ENCODE measurements around the gene PCBP4.

PCBP4 gene

GRCh38 chr3:51986010-51986947, 19.0 kb upstream of the PCBP4 start:
- Mint-ChIP-seq H3K9me3 (no peaks in the 10 kb centered on the region), H3K4me1 (ENCODE audit: low read depth) (peaks cover 21% of the 10 kb centered on the region), H3K36me3 (ENCODE audit: low read depth) (peaks cover 3% of the 10 kb centered on the region), H3K4me3 (no peak overlapping the region), H3K27me3 (ENCODE audit: low read depth) (no peaks in the 10 kb centered on the region), H3K27ac (no peak overlapping the region)
- no peak for DNase-seq (ENCODE audit: low spot score)

DNA sequence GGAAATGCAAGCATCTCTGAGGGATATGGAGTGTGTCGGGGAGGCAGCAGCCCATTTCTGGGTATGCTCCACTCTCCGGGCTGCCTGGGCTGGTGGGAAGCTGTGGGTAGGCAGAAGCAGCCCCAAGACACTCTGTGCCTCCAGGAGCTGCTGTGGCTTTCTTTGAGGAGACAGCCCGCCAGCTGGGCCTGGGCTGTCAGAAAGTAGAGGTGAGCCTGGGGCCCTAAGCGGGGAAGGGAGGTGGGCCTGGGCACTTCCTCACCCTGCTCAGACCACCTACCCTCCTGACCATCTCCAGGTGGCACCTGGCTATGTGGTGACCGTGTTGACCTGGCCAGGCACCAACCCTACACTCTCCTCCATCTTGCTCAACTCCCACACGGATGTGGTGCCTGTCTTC, 17.8 kb upstream of the PCBP4 start:
- no peak for DNase-seq (ENCODE audit: low spot score)
- Mint-ChIP-seq H3K4me3 (peak overlapping the region; percentile 29), H3K27ac (peak overlapping the region; percentile 72), H3K9me3 (no peaks in the 10 kb centered on the region), H3K4me1 (ENCODE audit: low read depth) (peaks cover 23% of the 10 kb centered on the region), H3K27me3 (ENCODE audit: low read depth) (no peaks in the 10 kb centered on the region), H3K36me3 (ENCODE audit: low read depth) (peaks cover 3% of the 10 kb centered on the region)

DNA sequence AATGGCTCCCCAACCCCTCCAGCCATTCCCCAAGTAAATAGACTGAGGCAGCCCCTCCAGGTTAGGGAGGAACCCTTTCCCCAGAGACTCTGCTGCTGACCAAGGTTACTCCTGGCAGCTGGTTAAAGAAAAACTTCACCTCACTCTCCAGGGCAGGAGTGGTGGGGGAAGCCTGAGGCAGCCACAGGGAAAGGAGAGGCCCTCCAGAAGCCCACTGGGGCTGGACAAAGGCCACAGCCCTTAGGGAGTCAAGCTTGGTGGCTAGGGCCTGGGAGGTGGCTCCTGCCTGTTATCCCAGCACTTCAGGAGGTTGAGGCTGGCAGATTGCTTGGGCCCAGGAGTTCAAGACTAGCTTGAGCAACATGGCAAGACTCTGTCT, 17.0 kb upstream of the PCBP4 start:
- DNase-seq (ENCODE audit: low spot score) = no peak
- H3K36me3 Mint-ChIP-seq (ENCODE audit: low read depth) = peaks cover 3% of the 10 kb centered on the region
- peaks cover 23% of the 10 kb centered on the region for H3K4me1 Mint-ChIP-seq (ENCODE audit: low read depth)
- H3K27ac Mint-ChIP-seq = peak overlapping the region; percentile 72
- peak overlapping the region; percentile 96 for H3K4me3 Mint-ChIP-seq
- H3K27me3 Mint-ChIP-seq (ENCODE audit: low read depth) = no peaks in the 10 kb centered on the region
- no peaks in the 10 kb centered on the region for H3K9me3 Mint-ChIP-seq

DNA sequence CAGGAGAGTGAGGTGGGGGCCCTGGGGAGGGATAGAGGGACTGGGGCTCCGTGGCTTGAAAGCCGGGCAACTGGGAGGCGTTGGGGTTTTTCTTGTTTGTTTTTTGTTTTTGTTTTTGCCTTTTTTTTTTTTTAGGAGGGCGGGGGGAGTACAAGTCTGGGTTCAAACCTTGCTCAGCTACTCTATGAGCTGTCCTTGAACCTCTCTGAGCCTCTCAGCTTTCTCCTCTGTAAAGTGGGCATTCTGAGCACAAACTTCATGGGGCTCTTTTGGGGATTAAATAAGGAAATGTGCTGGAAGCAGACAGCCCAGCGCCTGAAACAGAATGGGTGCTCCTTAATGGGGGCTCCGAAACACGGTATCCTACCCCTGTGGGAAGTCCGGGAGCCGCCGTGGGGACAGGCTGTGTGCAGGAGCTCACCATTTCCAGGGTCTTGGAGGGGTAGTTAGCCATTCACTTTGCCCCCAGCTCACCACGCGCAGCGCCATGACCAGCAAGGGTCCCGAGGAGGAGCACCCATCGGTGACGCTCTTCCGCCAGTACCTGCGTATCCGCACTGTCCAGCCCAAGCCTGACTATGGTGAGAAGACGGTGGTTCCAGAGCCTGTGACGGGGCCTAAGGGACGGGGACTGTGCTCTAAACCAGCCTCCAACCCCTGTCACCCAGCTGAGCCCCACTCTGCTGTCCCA, 16.5 kb upstream of the PCBP4 start:
- peak overlapping the region; percentile 96 for H3K4me3 Mint-ChIP-seq
- peaks cover 3% of the 10 kb centered on the region for H3K36me3 Mint-ChIP-seq (ENCODE audit: low read depth)
- H3K4me1 Mint-ChIP-seq (ENCODE audit: low read depth) = peaks cover 23% of the 10 kb centered on the region
- H3K9me3 Mint-ChIP-seq = no peaks in the 10 kb centered on the region
- no peaks in the 10 kb centered on the region for H3K27me3 Mint-ChIP-seq (ENCODE audit: low read depth)
- no peak for DNase-seq (ENCODE audit: low spot score)
- H3K27ac Mint-ChIP-seq = peak overlapping the region; percentile 93

DNA sequence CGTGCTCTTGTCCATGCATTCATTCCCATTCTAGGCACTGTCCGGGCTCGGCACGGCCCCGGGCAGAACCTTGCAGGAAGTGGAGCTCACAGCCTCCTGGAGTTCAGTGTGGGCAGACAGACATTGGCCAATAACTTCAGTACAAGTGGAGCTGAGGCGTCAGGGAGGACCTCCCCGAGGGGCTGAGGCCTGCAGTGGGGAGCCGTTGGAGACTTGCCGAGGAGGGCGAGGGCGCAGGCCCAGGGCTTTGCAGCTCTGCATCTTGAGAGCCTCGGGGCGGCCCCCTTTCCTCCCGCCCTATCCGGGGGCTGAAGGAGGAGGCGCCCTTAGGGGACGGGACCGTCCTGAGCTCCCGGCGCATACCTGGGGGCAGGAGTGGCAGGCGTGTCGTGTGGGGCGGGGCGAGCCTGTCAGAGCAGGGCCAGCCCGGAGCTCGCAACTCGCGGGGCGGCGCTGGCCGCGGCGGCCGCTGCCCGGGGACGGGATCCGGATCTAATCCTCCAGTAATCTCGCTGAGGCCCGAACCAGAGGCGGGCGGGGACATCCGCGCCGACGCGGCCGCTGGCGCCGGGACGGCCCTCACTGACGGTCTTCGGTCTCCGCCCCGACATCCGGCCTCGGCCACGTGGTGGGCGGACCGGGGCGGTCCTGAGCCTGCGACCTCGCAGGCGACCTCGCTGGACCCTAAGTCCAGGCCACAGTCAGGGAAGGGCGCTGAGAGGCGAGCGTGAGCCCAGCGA, 15.8 kb upstream of the PCBP4 start, which contains the start of gene ACY1:
Gene ACY1 (plus strand): TSS at position 698 of the 740 bp plus-strand sequence. CDS start 530 bp downstream, outside the sequence.
- Mint-ChIP-seq H3K36me3 (ENCODE audit: low read depth) (peaks cover 3% of the 10 kb centered on the region), H3K4me3 (peak within 1 kb of the TSS; percentile 96), H3K27ac (peak within 1 kb of the TSS; percentile 93), H3K4me1 (ENCODE audit: low read depth) (peaks cover 23% of the 10 kb centered on the region), H3K27me3 (ENCODE audit: low read depth) (no peaks in the 10 kb centered on the region), H3K9me3 (no peaks in the 10 kb centered on the region)
- peak; percentile 87 for DNase-seq (ENCODE audit: low spot score)

GRCh38 chr3:51982352-51982837, 15.1 kb upstream of the PCBP4 start:
- Mint-ChIP-seq H3K9me3 (no peaks in the 10 kb centered on the region), H3K36me3 (ENCODE audit: low read depth) (peaks cover 3% of the 10 kb centered on the region), H3K4me3 (peak overlapping the region; percentile 96), H3K27me3 (ENCODE audit: low read depth) (no peaks in the 10 kb centered on the region), H3K27ac (peak overlapping the region; percentile 93), H3K4me1 (ENCODE audit: low read depth) (peaks cover 23% of the 10 kb centered on the region)
- peak; percentile 41 for DNase-seq (ENCODE audit: low spot score)

GRCh38 chr3:51980253-51980652, 13.0 kb upstream of the PCBP4 start:
- peaks cover 35% of the 10 kb centered on the region for H3K4me1 Mint-ChIP-seq (ENCODE audit: low read depth)
- no peak overlapping the region for H3K27ac Mint-ChIP-seq
- H3K27me3 Mint-ChIP-seq (ENCODE audit: low read depth) = no peaks in the 10 kb centered on the region
- DNase-seq (ENCODE audit: low spot score) = no peak
- H3K9me3 Mint-ChIP-seq = no peaks in the 10 kb centered on the region
- no peak overlapping the region for H3K4me3 Mint-ChIP-seq
- peaks cover 3% of the 10 kb centered on the region for H3K36me3 Mint-ChIP-seq (ENCODE audit: low read depth)

- H3K4me3 Mint-ChIP-seq = no peak overlapping the region
- DNase-seq (ENCODE audit: low spot score) = no peak
- no peak overlapping the region for H3K27ac Mint-ChIP-seq
- H3K27me3 Mint-ChIP-seq (ENCODE audit: low read depth) = no peaks in the 10 kb centered on the region
- peaks cover 5% of the 10 kb centered on the region for H3K36me3 Mint-ChIP-seq (ENCODE audit: low read depth)
- H3K4me1 Mint-ChIP-seq (ENCODE audit: low read depth) = peaks cover 40% of the 10 kb centered on the region
- no peaks in the 10 kb centered on the region for H3K9me3 Mint-ChIP-seq
These were observed 10.9 kb upstream of the PCBP4 start for GRCh38 chr3:51978143-51978502.

DNA sequence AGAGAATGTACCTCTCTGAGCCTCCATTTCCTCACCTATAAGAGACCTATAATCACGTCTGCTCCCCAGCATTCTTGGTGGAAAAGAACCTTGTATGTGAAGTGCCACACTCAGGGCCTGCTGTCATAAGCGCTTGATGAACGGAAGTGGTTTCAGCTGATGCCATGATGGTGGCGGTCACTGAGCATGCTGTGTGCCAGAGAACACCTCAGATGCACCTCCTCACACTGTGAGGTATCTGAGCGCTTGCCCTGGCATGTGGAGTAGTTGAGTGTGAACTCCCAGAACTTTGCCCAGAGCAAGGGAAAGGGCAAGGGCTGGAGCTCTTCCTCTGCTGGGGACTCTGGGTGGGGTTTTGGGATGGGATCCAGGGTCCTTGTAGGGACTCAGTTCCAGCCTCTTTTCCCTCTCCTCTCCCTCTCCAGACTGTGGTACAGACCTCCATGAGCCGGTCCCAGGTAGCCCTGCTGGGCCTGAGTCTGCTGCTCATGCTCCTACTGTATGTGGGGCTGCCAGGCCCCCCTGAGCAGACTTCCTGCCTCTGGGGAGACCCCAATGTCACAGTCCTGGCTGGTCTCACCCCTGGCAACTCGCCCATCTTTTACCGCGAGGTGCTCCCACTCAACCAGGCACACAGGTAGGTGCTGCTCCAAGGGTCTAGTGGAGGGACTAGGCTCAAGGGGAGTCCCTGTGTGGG, 10.3 kb upstream of the PCBP4 start:
- Mint-ChIP-seq H3K4me3 (peak overlapping the region; percentile 29), H3K27ac (peak overlapping the region; percentile 69), H3K27me3 (ENCODE audit: low read depth) (no peaks in the 10 kb centered on the region), H3K36me3 (ENCODE audit: low read depth) (peaks cover 5% of the 10 kb centered on the region), H3K9me3 (no peaks in the 10 kb centered on the region), H3K4me1 (ENCODE audit: low read depth) (peaks cover 38% of the 10 kb centered on the region)
- no peak for DNase-seq (ENCODE audit: low spot score)

DNA sequence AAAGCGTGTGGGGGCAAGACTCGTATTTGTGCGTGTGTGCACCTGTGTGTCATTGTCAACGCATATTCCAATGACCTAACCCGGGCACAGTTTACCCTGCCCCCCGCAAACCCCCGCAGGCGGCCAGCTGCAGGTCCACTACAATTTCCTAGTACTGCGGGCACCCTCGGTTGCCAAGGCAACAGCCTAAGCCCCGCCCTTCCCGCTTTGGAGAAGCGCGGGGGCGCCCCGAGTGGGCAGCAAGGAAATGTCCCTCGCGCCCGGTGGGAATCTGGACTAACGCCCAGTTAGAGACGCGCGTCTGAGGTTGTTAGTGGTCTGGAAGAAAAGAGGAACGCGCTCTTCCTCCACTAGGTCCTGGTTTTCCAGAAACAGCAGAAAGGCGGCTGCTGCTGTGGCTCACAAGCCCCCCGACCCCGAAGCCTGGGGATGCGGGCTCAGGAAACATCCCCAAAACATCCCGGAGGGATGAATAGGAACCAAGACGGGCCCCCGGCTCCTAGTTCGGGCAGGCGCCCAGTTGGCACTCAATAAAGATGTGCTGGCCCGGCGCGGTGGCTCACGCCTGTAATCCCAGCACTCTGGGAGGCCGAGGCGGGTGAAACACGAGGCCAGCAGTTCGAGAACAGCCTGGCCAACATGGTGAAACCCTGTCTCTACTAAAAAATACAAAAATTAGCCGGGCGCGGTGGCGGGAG, 8.7 kb upstream of the PCBP4 start:
- no peaks in the 10 kb centered on the region for H3K27me3 Mint-ChIP-seq (ENCODE audit: low read depth)
- peak overlapping the region; percentile 96 for H3K4me3 Mint-ChIP-seq
- peak overlapping the region; percentile 91 for H3K27ac Mint-ChIP-seq
- DNase-seq (ENCODE audit: low spot score) = no peak
- no peaks in the 10 kb centered on the region for H3K9me3 Mint-ChIP-seq
- H3K4me1 Mint-ChIP-seq (ENCODE audit: low read depth) = peaks cover 26% of the 10 kb centered on the region
- peaks cover 3% of the 10 kb centered on the region for H3K36me3 Mint-ChIP-seq (ENCODE audit: low read depth)

DNA sequence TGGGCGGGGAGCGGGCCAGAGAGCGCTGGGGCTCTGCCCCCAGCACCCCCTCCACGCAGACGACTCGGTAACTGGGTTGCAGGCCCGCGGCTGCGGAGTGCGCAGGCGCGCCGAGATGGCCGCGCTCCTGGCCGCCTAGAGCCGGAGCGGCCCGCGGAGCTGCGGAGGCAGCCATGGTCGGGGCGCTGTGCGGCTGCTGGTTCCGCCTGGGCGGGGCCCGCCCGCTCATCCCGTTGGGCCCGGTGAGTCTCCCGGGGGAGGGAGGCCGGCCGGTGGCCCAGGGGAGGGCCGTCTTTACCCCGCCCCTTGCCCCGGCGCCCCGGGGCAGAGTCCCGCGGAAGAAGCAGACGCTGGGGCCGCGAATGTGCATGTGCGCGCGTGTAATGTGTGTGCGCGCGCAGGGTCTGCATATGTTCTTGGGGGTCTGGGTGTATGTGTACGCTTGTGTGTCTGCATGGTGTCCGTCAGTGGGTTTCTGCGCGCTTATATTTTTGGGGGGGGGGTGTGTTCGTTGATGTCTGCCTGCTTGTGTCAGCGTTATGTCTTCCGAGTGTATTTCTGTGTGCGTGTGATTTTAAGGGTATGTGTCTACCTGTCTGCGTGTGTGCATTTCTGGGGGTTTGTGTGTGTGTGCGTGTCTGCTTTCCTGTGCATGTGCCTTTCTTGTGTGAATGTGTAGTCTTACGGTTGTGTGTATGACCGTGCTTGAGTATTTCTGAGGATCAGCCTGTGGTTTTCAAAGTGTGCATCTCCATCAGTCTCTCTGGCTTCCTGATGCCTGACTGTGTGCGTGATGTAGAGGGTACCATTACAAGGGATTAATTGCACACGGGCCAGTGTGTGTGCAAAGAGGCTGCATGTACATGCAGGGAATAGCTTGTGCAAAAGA, 8.0 kb upstream of the PCBP4 start, which contains the start of gene ABHD14A:
Gene ABHD14A (plus strand): TSS at position 102 of the 889 bp plus-strand sequence. CDS start 72 bp downstream, at position 174.
- Mint-ChIP-seq H3K4me1 (ENCODE audit: low read depth) (peaks cover 24% of the 10 kb centered on the region), H3K9me3 (no peaks in the 10 kb centered on the region)

More for the DNA sequence above, 8.0 kb upstream of the PCBP4 start, which contains the start of gene ABHD14A:
- Mint-ChIP-seq H3K36me3 (ENCODE audit: low read depth) (peaks cover 2% of the 10 kb centered on the region), H3K27ac (peak within 1 kb of the TSS; percentile 91), H3K27me3 (ENCODE audit: low read depth) (no peaks in the 10 kb centered on the region), H3K4me3 (peak within 1 kb of the TSS; percentile 98)
- DNase-seq (ENCODE audit: low spot score) = peak; percentile 83
